Caco-2 (cell line): ENCODE measurements around the gene LARGE2. TPM values are rescaled to one million over a fixed set of nuclear protein-coding genes. Genes with fewer than 3 reads are reported as not detected.

ENCODE experiments used
- BruUV-seq: library from RNA; stranded (reverse); fragments of 400-500 nt; replicated peaks from 2 replicates; lab custom pipeline; 2021; lab: Mats Ljungman, UMichigan
- CTCF ChIA-PET: fragments of 300-600 bp; sonication (Branson Sonifier 250); formaldehyde crosslinking; loops from one replicate; lab custom pipeline; 2022; ENCODE audit warnings: antibody characterized with exemption; lab: Charles Lee
- POLR2A ChIA-PET: fragments of 300-600 bp; sonication (Branson Sonifier 250); formaldehyde crosslinking; loops from one replicate; lab custom pipeline; 2022; ENCODE audit warnings: antibody characterized with exemption; lab: Charles Lee
- DNase-seq, 2 experiments: peaks; one replicate each; pipeline versions ENCODE4 v3.0.0 to v3.0.0-alpha.2; 2020 to 2022
- H3K27me3 ChIP-seq: replicated peaks from 2 replicates; pipeline ENCODE4 v1.6.0; 2011; ENCODE audit warnings: low read length; ENCODE audit not compliant: control insufficient read depth, insufficient read depth
- H3K36me3 ChIP-seq: 2 replicates; pipeline ENCODE4 v1.5.1; 2011; ENCODE audit warnings: low read length; ENCODE audit not compliant: control insufficient read depth, insufficient read depth
- H3K4me1 ChIP-seq: fragments of 250-450 bp; sonication (Bioruptor Pico); 2 replicates; pipeline ENCODE4 v1.5.1; 2020; ENCODE audit warnings: mild to moderate bottlenecking
- H3K4me3 ChIP-seq: 2 replicates; pipeline ENCODE4 v1.5.1; 2011; ENCODE audit warnings: low read depth, mild to moderate bottlenecking, control low read depth, low read length
- H3K9me3 ChIP-seq: fragments of 250-450 bp; sonication (Bioruptor Pico); 2 replicates; pipeline ENCODE4 v1.5.1; 2020; ENCODE audit warnings: mild to moderate bottlenecking, moderate library complexity
- H3K27ac Mint-ChIP-seq: one replicate; pipeline ENCODE4 v1.8.0; 2022; ENCODE audit warnings: mixed read lengths; ENCODE audit not compliant: unreplicated experiment
- H3K27me3 Mint-ChIP-seq: one replicate; pipeline ENCODE4 v1.8.0; 2022; ENCODE audit warnings: mixed read lengths; ENCODE audit not compliant: insufficient read depth, unreplicated experiment
- H3K36me3 Mint-ChIP-seq: one replicate; pipeline ENCODE4 v1.8.0; 2022; ENCODE audit warnings: mild to moderate bottlenecking, mixed read lengths; ENCODE audit not compliant: insufficient read depth, unreplicated experiment
- H3K4me1 Mint-ChIP-seq: one replicate; pipeline ENCODE4 v1.8.0; 2022; ENCODE audit warnings: low read depth, mixed read lengths; ENCODE audit not compliant: unreplicated experiment
- H3K4me3 Mint-ChIP-seq: one replicate; pipeline ENCODE4 v1.8.0; 2022; ENCODE audit warnings: mild to moderate bottlenecking, moderate library complexity, mixed read lengths; ENCODE audit not compliant: unreplicated experiment
- H3K9me3 Mint-ChIP-seq: one replicate; pipeline ENCODE4 v1.8.0; 2022; ENCODE audit warnings: mixed read lengths; ENCODE audit not compliant: unreplicated experiment
- CTCF ChIP-seq, 2 experiments: fragments of 200-600 bp in 1 of 2; IDR thresholded peaks; 1 replicate in 1 of 2; 2 replicates in 1 of 2; pipeline versions ENCODE4 v1.5.1 to v1.8.0; 2011 to 2022; ENCODE audit warnings: antibody characterized with exemption in 1 of 2, control low read depth in 1 of 2, inconsistent platforms in 1 of 2, low read depth in 1 of 2, low read length in 1 of 2, mild to moderate bottlenecking in 1 of 2, moderate library complexity in 1 of 2; ENCODE audit not compliant: insufficient read depth in 1 of 2, severe bottlenecking in 1 of 2, unreplicated experiment in 1 of 2
- intact Hi-C: fragments of 100-400 bp; cut with micrococcal nuclease; formaldehyde crosslinking; loops from one replicate; pipeline ENCODE4 v1.10.0; 2022; ENCODE audit not compliant: unreplicated experiment
- total RNA-seq: library from RNA; stranded (reverse); gene quantifications from 2 replicates; pipeline ENCODE4 v1.2.3, GENCODE V29; 2022

LARGE2 gene
- total RNA-seq, 1 experiment from 2014 or later, result 67.4 TPM

- Mint-ChIP-seq H3K27ac (no peak overlapping the region), H3K36me3 (peaks cover 35% of the 10 kb centered on the region), H3K4me3 (no peak overlapping the region), H3K9me3 (no peaks in the 10 kb centered on the region), H3K4me1 (no peaks in the 10 kb centered on the region), H3K27me3 (no peaks in the 10 kb centered on the region)
- H3K4me1 ChIP-seq, result no peaks in the 10 kb centered on the region
- ChIA-PET CTCF (no interaction called here), POLR2A (no interaction called here)
- no peak overlapping the region for H3K4me3 ChIP-seq
- no peaks in the 10 kb centered on the region for H3K9me3 ChIP-seq
- DNase-seq, result no peak
- H3K36me3 ChIP-seq, result peaks cover 3% of the 10 kb centered on the region
- intact Hi-C loops, result no loop called here
- BruUV-seq, result no TSS peak
- no peaks in the 10 kb centered on the region for H3K27me3 ChIP-seq
- no peak for TF ChIP-seq CTCF (IDR thresholded peaks at IDR 0.05; ENCODE audit: insufficient read depth in 1 of 2, low read depth in 1 of 2, low read length in 1 of 2, severe bottlenecking in 1 of 2, unreplicated experiment in 1 of 2)
Observed at GRCh38 chr11:45910623-45911022, 11.8 kb upstream of the LARGE2 start.

- H3K9me3 Mint-ChIP-seq, result no peaks in the 10 kb centered on the region
- no peak overlapping the region for H3K4me3 Mint-ChIP-seq
- TF ChIP-seq CTCF (IDR thresholded peaks at IDR 0.05; ENCODE audit: insufficient read depth in 1 of 2, low read depth in 1 of 2, low read length in 1 of 2, severe bottlenecking in 1 of 2, unreplicated experiment in 1 of 2), result no peak
- no peak for DNase-seq
- Histone ChIP-seq H3K4me3 (no peak overlapping the region), H3K4me1 (peaks cover 5% of the 10 kb centered on the region; the same call in 1 of the 2 replicates), H3K27me3 (no peaks in the 10 kb centered on the region), H3K36me3 (peaks cover 3% of the 10 kb centered on the region), H3K9me3 (no peaks in the 10 kb centered on the region)
- H3K27ac Mint-ChIP-seq, result no peak overlapping the region
- CTCF ChIA-PET, result interaction anchor here (0.6 kb wide), 1 partner anchor 8 kb away, joined by 3 read pairs; no protein-coding TSS in a partner anchor
- no peaks in the 10 kb centered on the region for H3K4me1 Mint-ChIP-seq
- intact Hi-C loops, result no loop called here
- no TSS peak for BruUV-seq
- POLR2A ChIA-PET, result no interaction called here
- peaks cover 31% of the 10 kb centered on the region for H3K36me3 Mint-ChIP-seq
- H3K27me3 Mint-ChIP-seq, result no peaks in the 10 kb centered on the region
Observed at GRCh38 chr11:45913514-45913913, 8.9 kb upstream of the LARGE2 start.

GRCh38 chr11:45913942-45914635 lies 8.4 kb upstream of the LARGE2 start:
- ChIA-PET CTCF (interaction anchor here (0.6 kb wide), 1 partner anchor 8 kb away, joined by 3 read pairs; no protein-coding TSS in a partner anchor), POLR2A (no interaction called here)
- Histone ChIP-seq H3K4me1 (peaks cover 5% of the 10 kb centered on the region; the same call in 1 of the 2 replicates), H3K9me3 (no peaks in the 10 kb centered on the region), H3K36me3 (peaks cover 3% of the 10 kb centered on the region), H3K27me3 (no peaks in the 10 kb centered on the region), H3K4me3 (no peak overlapping the region)
- no peak overlapping the region for H3K4me3 Mint-ChIP-seq
- no peak for TF ChIP-seq CTCF (IDR thresholded peaks at IDR 0.05; ENCODE audit: insufficient read depth in 1 of 2, low read depth in 1 of 2, low read length in 1 of 2, severe bottlenecking in 1 of 2, unreplicated experiment in 1 of 2)
- peaks cover 30% of the 10 kb centered on the region for H3K36me3 Mint-ChIP-seq
- no TSS peak for BruUV-seq
- H3K9me3 Mint-ChIP-seq, result no peaks in the 10 kb centered on the region
- intact Hi-C loops, result no loop called here
- H3K27ac Mint-ChIP-seq, result no peak overlapping the region
- no peaks in the 10 kb centered on the region for H3K27me3 Mint-ChIP-seq
- no peaks in the 10 kb centered on the region for H3K4me1 Mint-ChIP-seq
- DNase-seq, result no peak
